OCI-LY3 (cell line): ENCODE measurements around the gene NUP62.
A peak's percentile ranks its signal among the peaks of the same experiment; 100 is the strongest.
"Not testable (repeated sequence)": the region's sequence is repeated elsewhere in the genome, so short reads cannot be mapped to it uniquely, and the experiment has no call there.

Source experiments
- H2AFZ ChIP-seq: fragments of 200-600, 300-600 bp; shearing (Covaris generic); 2 replicates; pipeline ENCODE4 v1.6.0; 2014; ENCODE audit warnings: antibody characterized with exemption, low read depth, low read length
- H3K27ac ChIP-seq: fragments of 200-600, 300-600 bp; sonication (generic); 2 replicates; pipeline ENCODE4 v1.5.1; 2014; ENCODE audit warnings: mild to moderate bottlenecking, low read length, moderate library complexity, mixed read lengths
- H3K27me3 ChIP-seq: fragments of 200-600, 300-600 bp; sonication (generic); 2 replicates; pipeline ENCODE4 v1.6.1; 2014; ENCODE audit warnings: low read depth, low read length, mixed read lengths
- H3K36me3 ChIP-seq: fragments of 200-600, 300-600 bp; sonication (generic); replicated peaks from 2 replicates; pipeline ENCODE3; 2014; ENCODE audit warnings: low read depth, low read length, mixed read lengths
- H3K4me1 ChIP-seq: fragments of 300-600, 200-600 bp; sonication (generic); 2 replicates; pipeline ENCODE4 v1.6.1; 2014; ENCODE audit warnings: low read length, mixed read lengths
- H3K4me2 ChIP-seq: fragments of 200-600, 300-600 bp; sonication (generic); 2 replicates; pipeline ENCODE4 v1.6.1; 2014; ENCODE audit warnings: low read length, mixed read lengths
- H3K4me3 ChIP-seq: fragments of 300-600, 200-600 bp; sonication (generic); 2 replicates; pipeline ENCODE4 v1.5.1; 2014; ENCODE audit warnings: antibody characterized with exemption, mild to moderate bottlenecking, low read length, moderate library complexity
- H3K79me2 ChIP-seq: fragments of 300-600, 200-600 bp; shearing (Covaris generic); 2 replicates; pipeline ENCODE4 v1.6.1; 2014; ENCODE audit warnings: mild to moderate bottlenecking, low read length, mixed read lengths
- H3K9ac ChIP-seq: fragments of 300-600, 200-600 bp; shearing (Covaris generic); 2 replicates; pipeline ENCODE4 v1.6.0; 2014; ENCODE audit warnings: mild to moderate bottlenecking, low read length, moderate library complexity
- H3K9me3 ChIP-seq: fragments of 200-600, 300-600 bp; shearing (Covaris generic); 2 replicates; pipeline ENCODE4 v1.6.1; 2014; ENCODE audit warnings: low read length, mixed read lengths; ENCODE audit not compliant: insufficient read depth
- H4K20me1 ChIP-seq: fragments of 200-600, 300-600 bp; sonication (generic); 2 replicates; pipeline ENCODE4 v1.6.1; 2016; ENCODE audit warnings: low read length, mixed read lengths; ENCODE audit not compliant: insufficient read depth
- EZH2phosphoT487 ChIP-seq: fragments of 200-600 bp; shearing (Covaris generic); IDR thresholded peaks from 2 replicates; pipeline ENCODE4 v1.6.1; 2018; ENCODE audit warnings: antibody characterized with exemption, mixed run types, low read depth
- TF ChIP-seq, protein P1 (sequence below): fragments of 200-600, 300-600 bp; sonication (generic); IDR thresholded peaks from 2 replicates; pipeline ENCODE4 v1.5.1; 2014; ENCODE audit warnings: antibody characterized with exemption, low read length, low read depth

Gene NUP62

DNA sequence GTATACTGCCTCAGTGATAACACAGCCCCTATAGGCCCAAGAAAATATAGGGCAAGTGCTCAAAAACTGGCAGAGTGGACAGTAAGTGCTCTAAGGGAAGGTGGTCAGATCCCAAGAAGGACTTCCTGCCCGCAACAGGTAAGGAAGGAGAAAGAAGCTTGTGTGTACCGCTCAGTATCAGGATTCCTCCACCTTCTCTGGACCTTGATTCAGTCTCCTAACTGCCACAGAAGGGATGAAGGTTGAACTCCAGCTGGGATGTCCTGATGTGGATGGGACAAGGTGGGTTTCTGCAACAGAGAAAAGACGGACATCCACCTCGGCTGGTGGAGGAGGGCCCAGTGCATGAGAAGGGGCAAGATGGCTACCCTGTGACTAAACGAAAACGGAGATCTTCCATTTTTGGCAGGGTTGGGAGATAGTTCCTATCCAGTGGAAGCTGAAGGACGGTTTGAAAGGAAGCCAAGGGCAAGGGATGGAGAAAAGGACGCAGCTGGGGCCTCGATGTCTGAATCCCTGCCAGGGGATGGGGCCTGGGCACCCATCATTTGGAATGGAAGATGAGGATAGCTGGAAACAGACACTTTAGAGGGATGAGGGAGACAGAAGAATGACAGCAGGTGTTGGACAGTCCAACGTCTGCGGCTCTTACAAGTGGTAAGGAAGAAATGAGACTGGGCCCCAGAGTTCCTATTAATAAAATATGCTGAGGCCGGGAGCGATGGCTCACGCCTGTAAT, 1.6 kb downstream of the NUP62 start:
- peaks cover 86% of the 10 kb centered on the region for H3K79me2 ChIP-seq
- H3K36me3 ChIP-seq = peaks cover 56% of the 10 kb centered on the region
- peak overlapping the region; percentile 98 for H3K9ac ChIP-seq

DNA sequence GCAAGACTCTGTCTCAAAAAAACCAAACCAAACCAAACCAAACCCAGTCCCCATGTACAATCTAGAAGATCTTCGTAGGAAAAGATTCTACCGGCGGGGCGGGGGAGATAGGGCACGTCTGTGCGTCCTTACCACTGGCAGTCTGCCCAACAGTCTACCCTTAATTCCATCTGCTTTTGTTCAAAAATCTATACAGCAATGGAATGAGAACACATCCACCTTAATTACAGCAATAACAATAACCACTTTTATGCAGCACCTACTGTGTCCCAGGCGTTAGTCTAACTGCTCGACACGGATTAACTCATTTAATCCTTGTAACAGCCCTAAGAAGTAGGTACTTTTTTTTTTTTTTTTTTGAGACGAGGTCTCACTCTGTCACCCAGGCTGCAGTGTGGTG, 2.8 kb downstream of the NUP62 start:
- H2AFZ ChIP-seq = no peak overlapping the region
- TF ChIP-seq, protein P1, sequence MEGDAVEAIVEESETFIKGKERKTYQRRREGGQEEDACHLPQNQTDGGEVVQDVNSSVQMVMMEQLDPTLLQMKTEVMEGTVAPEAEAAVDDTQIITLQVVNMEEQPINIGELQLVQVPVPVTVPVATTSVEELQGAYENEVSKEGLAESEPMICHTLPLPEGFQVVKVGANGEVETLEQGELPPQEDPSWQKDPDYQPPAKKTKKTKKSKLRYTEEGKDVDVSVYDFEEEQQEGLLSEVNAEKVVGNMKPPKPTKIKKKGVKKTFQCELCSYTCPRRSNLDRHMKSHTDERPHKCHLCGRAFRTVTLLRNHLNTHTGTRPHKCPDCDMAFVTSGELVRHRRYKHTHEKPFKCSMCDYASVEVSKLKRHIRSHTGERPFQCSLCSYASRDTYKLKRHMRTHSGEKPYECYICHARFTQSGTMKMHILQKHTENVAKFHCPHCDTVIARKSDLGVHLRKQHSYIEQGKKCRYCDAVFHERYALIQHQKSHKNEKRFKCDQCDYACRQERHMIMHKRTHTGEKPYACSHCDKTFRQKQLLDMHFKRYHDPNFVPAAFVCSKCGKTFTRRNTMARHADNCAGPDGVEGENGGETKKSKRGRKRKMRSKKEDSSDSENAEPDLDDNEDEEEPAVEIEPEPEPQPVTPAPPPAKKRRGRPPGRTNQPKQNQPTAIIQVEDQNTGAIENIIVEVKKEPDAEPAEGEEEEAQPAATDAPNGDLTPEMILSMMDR = no peak
- no peak for TF ChIP-seq EZH2phosphoT487
- H3K36me3 ChIP-seq = peaks cover 51% of the 10 kb centered on the region
- peak overlapping the region; percentile 2; the same call in 1 of the 2 replicates for H3K4me2 ChIP-seq
- H3K9ac ChIP-seq = no peak overlapping the region
- no peaks in the 10 kb centered on the region for H3K27me3 ChIP-seq
- H3K9me3 ChIP-seq = 0 out of 2 replicates have a peak, but pooled peaks cover 3% of the 10 kb centered on the region
- H3K79me2 ChIP-seq = peaks cover 88% of the 10 kb centered on the region
- no peak overlapping the region for H3K4me3 ChIP-seq
- peaks cover 21% of the 10 kb centered on the region for H4K20me1 ChIP-seq
- H3K27ac ChIP-seq = peak overlapping the region; percentile 95; the same call in 1 of the 2 replicates
- peaks cover 77% of the 10 kb centered on the region for H3K4me1 ChIP-seq

More for the DNA sequence above, 1.6 kb downstream of the NUP62 start:
- Histone ChIP-seq H3K4me2 (peak overlapping the region; percentile 85), H4K20me1 (peaks cover 33% of the 10 kb centered on the region), H3K27ac (peak overlapping the region; percentile 95), H2AFZ (no peak overlapping the region), H3K9me3 (0 out of 2 replicates have a peak, but pooled peaks cover 3% of the 10 kb centered on the region), H3K4me3 (peak overlapping the region; percentile 89), H3K27me3 (no peaks in the 10 kb centered on the region), H3K4me1 (peaks cover 74% of the 10 kb centered on the region)
- TF ChIP-seq EZH2phosphoT487 = no peak
- TF ChIP-seq, protein P1 = no peak

- Histone ChIP-seq H3K4me3 (peak overlapping the region; percentile 60), H3K9me3 (0 out of 2 replicates have a peak, but pooled peaks cover 3% of the 10 kb centered on the region), H3K9ac (peak overlapping the region; percentile 93; the same call in 1 of the 2 replicates), H3K79me2 (peaks cover 84% of the 10 kb centered on the region), H3K36me3 (peaks cover 41% of the 10 kb centered on the region), H3K4me1 (peaks cover 77% of the 10 kb centered on the region), H3K27ac (peak overlapping the region; percentile 94), H3K27me3 (no peaks in the 10 kb centered on the region), H4K20me1 (peaks cover 11% of the 10 kb centered on the region), H3K4me2 (peak overlapping the region; percentile 87), H2AFZ (no peak overlapping the region)
- TF ChIP-seq, protein P1 = no peak
- TF ChIP-seq EZH2phosphoT487 = no peak
Observed at GRCh38 chr19:49925486-49925885, 3.8 kb downstream of the NUP62 start.

GRCh38 chr19:49924881-49925210, 4.5 kb downstream of the NUP62 start:
- Histone ChIP-seq H3K4me3 (peak overlapping the region; percentile 60), H3K4me1 (peaks cover 84% of the 10 kb centered on the region)

More at GRCh38 chr19:49924881-49925210, 4.5 kb downstream of the NUP62 start:
- peaks cover 37% of the 10 kb centered on the region for H3K36me3 ChIP-seq
- peaks cover 84% of the 10 kb centered on the region for H3K79me2 ChIP-seq
- H3K9ac ChIP-seq = peak overlapping the region; percentile 93
- H3K9me3 ChIP-seq, H3K27me3 ChIP-seq, H2AFZ ChIP-seq, H4K20me1 ChIP-seq: not testable (repeated sequence)
- H3K4me2 ChIP-seq = peak overlapping the region; percentile 87
- peak overlapping the region; percentile 94 for H3K27ac ChIP-seq
